Uterus (tissue), 4 donors: Measurements from ENCODE around the gene PLCG1. TPM values are rescaled to one million over a fixed set of nuclear protein-coding genes. Genes with fewer than 3 reads are reported as not detected.
A peak's percentile ranks its signal among the peaks of the same experiment; 100 is the strongest.

Experiments
- DNase-seq, 2 donors: peaks; one replicate each; pipeline ENCODE4 v3.0.0-alpha.2; 2019 to 2020
- H3K27ac ChIP-seq, 2 donors: fragments of 200-600 bp; sonication (generic); 1 replicate in 1 of 2; 2 replicates in 1 of 2; pipeline ENCODE4 v1.5.1; 2016 to 2018
- H3K27me3 ChIP-seq, 2 donors: fragments of 200-600 bp; sonication (generic); one replicate each; pipeline ENCODE4 v1.5.1; 2018 to 2019; ENCODE audit warnings: control low read depth in 1 of 2
- H3K36me3 ChIP-seq, 2 donors: fragments of 200-600 bp; sonication (generic); one replicate each; pipeline ENCODE4 v1.5.1; 2019; ENCODE audit warnings: control low read depth in 1 of 2
- H3K4me1 ChIP-seq, 2 donors: fragments of 200-600 bp; sonication (generic); one replicate each; pipeline ENCODE4 v1.5.1; 2018 to 2019; ENCODE audit warnings: control low read depth in 1 of 2
- H3K4me3 ChIP-seq, 2 donors: fragments of 200-600 bp; sonication (generic); 1 replicate in 1 of 2; 2 replicates in 1 of 2; pipeline ENCODE4 v1.5.1; 2018 to 2019; ENCODE audit warnings: mild to moderate bottlenecking in 1 of 2
- H3K9me3 ChIP-seq, 2 donors: fragments of 200-600 bp; sonication (generic); one replicate each; pipeline ENCODE4 v1.5.1; 2019; ENCODE audit warnings: control low read depth in 1 of 2
- CTCF ChIP-seq, 4 experiments: fragments of 200-600 bp in 2 of 4; fragments of 450-650 bp in 2 of 4; sonication (generic) in 2 of 4; IDR thresholded peaks; one replicate each; pipeline ENCODE4 v1.5.1; 2016 to 2019; ENCODE audit warnings: antibody characterized with exemption in 4 of 4, mild to moderate bottlenecking in 2 of 4, moderate library complexity in 1 of 4
- POLR2A ChIP-seq, 2 donors: fragments of 450-650 bp; IDR thresholded peaks; one replicate each; pipeline ENCODE4 v1.6.1; 2016; ENCODE audit warnings: antibody characterized with exemption in 2 of 2, mild to moderate bottlenecking in 1 of 2, moderate library complexity in 1 of 2
- intact Hi-C: fragments of 100-400 bp; cut with DNase I; formaldehyde crosslinking; loops from one replicate; pipeline ENCODE4 v1.15.1; 2023; ENCODE audit warnings: low total_unique reads
- total RNA-seq, 4 donors: library from RNA; depleted of rRNA in 3 of 4; stranded (reverse); fragments of >200 nt in 3 of 4; gene quantifications; one replicate each; pipeline versions ENCODE4 v1.1.0 to v1.2.4, GENCODE V29; 2014 to 2023
- donor health status: DM: yes; HTN: yes; CAD: no.

The PLCG1 gene
- total RNA-seq, 4 donors from 2014 or later, result 38.8 to 180 (median 138) TPM

GRCh38 chr20:41214666-41215065 lies 77.3 kb downstream of the PLCG1 start:
- Histone ChIP-seq H3K4me3 (no peak overlapping the region), H3K9me3 (no peaks in the 10 kb centered on the region), H3K27ac (no peak overlapping the region), H3K4me1 (no peaks in the 10 kb centered on the region), H3K36me3 (no peaks in the 10 kb centered on the region), H3K27me3 (no peaks in the 10 kb centered on the region)
- intact Hi-C loops, result no loop called here
- TF ChIP-seq POLR2A (IDR thresholded peaks at IDR 0.05), result no peak
- no peak for TF ChIP-seq CTCF (IDR thresholded peaks at IDR 0.05)
- no peak for DNase-seq

- no peak for TF ChIP-seq POLR2A (IDR thresholded peaks at IDR 0.05)
- TF ChIP-seq CTCF (IDR thresholded peaks at IDR 0.05), result no peak
- Histone ChIP-seq H3K36me3 (no peaks in the 10 kb centered on the region), H3K27me3 (no peaks in the 10 kb centered on the region), H3K27ac (no peak overlapping the region), H3K4me3 (no peak overlapping the region), H3K4me1 (no peaks in the 10 kb centered on the region), H3K9me3 (no peaks in the 10 kb centered on the region)
- intact Hi-C loops, result no loop called here
- no peak for DNase-seq
These were observed 80.1 kb downstream of the PLCG1 start for GRCh38 chr20:41217422-41217821.

- Histone ChIP-seq H3K4me3 (no peak overlapping the region), H3K4me1 (no peaks in the 10 kb centered on the region), H3K27me3 (no peaks in the 10 kb centered on the region), H3K36me3 (no peaks in the 10 kb centered on the region), H3K9me3 (no peaks in the 10 kb centered on the region), H3K27ac (no peak overlapping the region)
- intact Hi-C loops, result no loop called here
- TF ChIP-seq CTCF (IDR thresholded peaks at IDR 0.05), result no peak
- no peak for TF ChIP-seq POLR2A (IDR thresholded peaks at IDR 0.05)
- DNase-seq, result no peak
These were observed 81.1 kb downstream of the PLCG1 start for GRCh38 chr20:41218466-41218865.

- no peak for DNase-seq
- intact Hi-C loops, result no loop called here
- no peaks in the 10 kb centered on the region for H3K36me3 ChIP-seq
- H3K4me3 ChIP-seq, result no peak overlapping the region
- no peak overlapping the region for H3K27ac ChIP-seq
- no peak for TF ChIP-seq POLR2A (IDR thresholded peaks at IDR 0.05)
- no peak for TF ChIP-seq CTCF (IDR thresholded peaks at IDR 0.05)
- no peaks in the 10 kb centered on the region for H3K4me1 ChIP-seq
- no peaks in the 10 kb centered on the region for H3K9me3 ChIP-seq
- no peaks in the 10 kb centered on the region for H3K27me3 ChIP-seq
These were observed 82.5 kb downstream of the PLCG1 start for GRCh38 chr20:41219824-41220223.

GRCh38 chr20:41221614-41222218 lies 84.4 kb downstream of the PLCG1 start:
- TF ChIP-seq POLR2A (IDR thresholded peaks at IDR 0.05) (no peak), CTCF (IDR thresholded peaks at IDR 0.05) (no peak)
- H3K4me1 ChIP-seq, result no peaks in the 10 kb centered on the region
- H3K27me3 ChIP-seq, result no peaks in the 10 kb centered on the region
- H3K4me3 ChIP-seq, result no peak overlapping the region
- intact Hi-C loops, result no loop called here
- peak overlapping the region in 1 of 2 donors; percentile 2 for H3K27ac ChIP-seq
- H3K36me3 ChIP-seq, result no peaks in the 10 kb centered on the region
- H3K9me3 ChIP-seq, result no peaks in the 10 kb centered on the region
- DNase-seq, result no peak
